ENCODE measurements around the gene LIN7A. TPM values are rescaled to one million over a fixed set of nuclear protein-coding genes. Genes with fewer than 3 reads are reported as not detected.

LIN7A gene
- polyA plus RNA-seq, 4 donors: 0.27 to 9.0 (median 0.62) TPM

- Histone ChIP-seq H3K27me3 (ENCODE audit: control insufficient read depth in 3 of 3, insufficient read depth in 3 of 3, low read length in 3 of 3) (no peaks in the 10 kb centered on the region), H3K4me3 (ENCODE audit: low read depth in 1 of 3, low read length in 3 of 3) (no peak overlapping the region), H3K36me3 (ENCODE audit: control insufficient read depth in 3 of 3, insufficient read depth in 2 of 3, low read depth in 1 of 3, low read length in 3 of 3) (no peaks in the 10 kb centered on the region), H3K4me1 (ENCODE audit: control insufficient read depth in 3 of 3, insufficient read depth in 2 of 3, low read depth in 1 of 3, low read length in 2 of 3) (peaks cover 0 to 12% (median 0%) of the 10 kb centered on the region in 3 donors), H3K27ac (ENCODE audit: low read depth in 1 of 3, low read length in 2 of 3) (peak overlapping the region in 1 of 3 donors; percentile 44), H3K9me3 (ENCODE audit: control insufficient read depth in 2 of 2, insufficient read depth in 1 of 2, low read depth in 1 of 2, low read length in 1 of 2) (no peaks in the 10 kb centered on the region)
- DNase-seq (no peak), FAIRE-seq (no peak)
- 67 to 72% (median 70%) methylated on average over 2 of the region's 2 CpGs for WGBS, 3 donors
These were observed 108.0 kb downstream of the LIN7A start for GRCh38 chr12:80829767-80830166.

DNA sequence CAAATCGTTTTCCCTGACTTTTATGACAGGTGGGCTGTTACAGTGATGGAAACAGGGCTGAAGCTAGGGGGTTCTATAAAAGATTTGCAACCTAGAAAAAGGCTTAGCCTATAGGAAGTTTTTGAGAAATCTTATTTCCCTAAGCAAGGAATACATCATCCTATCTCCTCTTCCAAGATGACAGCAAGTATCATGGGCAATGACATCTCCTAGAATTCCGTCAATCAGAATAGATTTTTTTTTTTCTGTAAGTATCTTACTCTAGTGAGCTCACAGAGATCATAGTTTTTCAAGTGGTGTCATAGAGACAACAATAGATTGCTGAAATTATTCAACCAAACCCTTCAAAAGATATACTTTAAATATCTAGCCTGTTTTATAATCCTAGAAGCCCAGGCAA, 112.2 kb downstream of the LIN7A start:
- peaks cover 0 to 10% of the 10 kb centered on the region in 2 donors for H3K9me3 ChIP-seq (ENCODE audit: control insufficient read depth in 2 of 2, insufficient read depth in 1 of 2, low read depth in 1 of 2, low read length in 1 of 2)
- peaks cover 0 to 10% (median 0%) of the 10 kb centered on the region in 3 donors for H3K36me3 ChIP-seq (ENCODE audit: control insufficient read depth in 3 of 3, insufficient read depth in 2 of 3, low read depth in 1 of 3, low read length in 3 of 3)
- H3K27ac ChIP-seq (ENCODE audit: low read depth in 1 of 3, low read length in 2 of 3): no peak overlapping the region
- no peaks in the 10 kb centered on the region for H3K27me3 ChIP-seq (ENCODE audit: control insufficient read depth in 3 of 3, insufficient read depth in 3 of 3, low read length in 3 of 3)
- no peak overlapping the region for H3K4me3 ChIP-seq (ENCODE audit: low read depth in 1 of 3, low read length in 3 of 3)
- WGBS, 3 donors: 53 to 76% (median 58%) methylated on average over 2 of the region's 2 CpGs
- H3K4me1 ChIP-seq (ENCODE audit: control insufficient read depth in 3 of 3, insufficient read depth in 2 of 3, low read depth in 1 of 3, low read length in 2 of 3): peaks cover 0 to 6% (median 0%) of the 10 kb centered on the region in 3 donors
- DNase-seq: no peak
- no peak for FAIRE-seq

DNA sequence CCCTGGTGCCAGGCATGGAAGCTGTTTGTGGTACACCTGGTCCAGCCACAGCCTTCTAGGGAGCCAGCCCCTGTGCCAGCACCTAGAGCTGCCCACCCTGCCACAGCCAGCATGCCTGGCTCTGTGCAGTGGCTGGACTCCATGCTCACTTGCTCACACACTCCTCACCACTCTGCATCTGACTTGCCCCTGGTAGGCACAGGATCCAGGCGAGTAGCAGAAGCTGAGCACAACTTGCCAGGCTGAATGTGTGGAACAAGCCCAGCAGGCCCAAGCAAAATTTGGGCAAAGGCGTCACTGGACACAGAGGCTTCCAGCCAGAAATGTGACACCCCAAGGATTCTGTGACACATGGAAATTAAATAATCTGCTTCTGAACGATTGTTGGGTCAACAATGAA, 114.3 kb downstream of the LIN7A start:
- Histone ChIP-seq H3K27me3 (ENCODE audit: control insufficient read depth in 3 of 3, insufficient read depth in 3 of 3, low read length in 3 of 3) (no peaks in the 10 kb centered on the region), H3K9me3 (ENCODE audit: control insufficient read depth in 2 of 2, insufficient read depth in 1 of 2, low read depth in 1 of 2, low read length in 1 of 2) (peaks cover 0 to 10% of the 10 kb centered on the region in 2 donors)
- DNase-seq: no peak

DNA sequence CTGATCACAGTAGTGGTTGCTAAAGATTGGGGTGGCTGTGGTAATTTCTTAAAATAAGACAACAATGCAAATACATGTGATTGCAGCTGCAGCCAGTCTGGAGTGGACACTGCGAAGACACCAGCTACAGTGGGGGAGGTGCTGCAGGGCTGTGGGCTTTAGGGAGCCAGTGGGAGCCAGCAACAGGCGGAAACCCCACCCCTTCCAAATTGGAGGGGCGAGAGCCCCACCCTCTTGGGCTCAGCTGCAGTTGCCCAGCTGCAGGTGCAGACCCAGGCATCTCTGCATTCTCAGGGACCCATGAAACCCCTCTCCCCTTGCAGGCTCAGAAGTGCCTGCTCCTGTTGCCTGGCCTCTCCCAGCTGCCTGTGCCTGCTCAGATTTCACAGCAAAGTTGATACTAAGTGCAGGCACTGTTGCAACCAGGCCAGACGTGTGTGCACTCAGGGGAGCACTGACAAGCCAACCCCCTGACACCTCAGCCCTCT, 116.2 kb downstream of the LIN7A start:
- no peaks in the 10 kb centered on the region for H3K27me3 ChIP-seq (ENCODE audit: control insufficient read depth in 3 of 3, insufficient read depth in 3 of 3, low read length in 3 of 3)
- FAIRE-seq (no peak), DNase-seq (peak in 1 of 2 donors; percentile 6)
- no peaks in the 10 kb centered on the region for H3K4me1 ChIP-seq (ENCODE audit: control insufficient read depth in 3 of 3, insufficient read depth in 2 of 3, low read depth in 1 of 3, low read length in 2 of 3)
- 54 to 71% (median 70%) methylated on average over 3 to 4 of the region's 4 CpGs for WGBS, 3 donors
- H3K4me3 ChIP-seq (ENCODE audit: low read depth in 1 of 3, low read length in 3 of 3): no peak overlapping the region
- peaks cover 0 to 10% (median 0%) of the 10 kb centered on the region in 3 donors for H3K36me3 ChIP-seq (ENCODE audit: control insufficient read depth in 3 of 3, insufficient read depth in 2 of 3, low read depth in 1 of 3, low read length in 3 of 3)
- no peak overlapping the region for H3K27ac ChIP-seq (ENCODE audit: low read depth in 1 of 3, low read length in 2 of 3)
- H3K9me3 ChIP-seq (ENCODE audit: control insufficient read depth in 2 of 2, insufficient read depth in 1 of 2, low read depth in 1 of 2, low read length in 1 of 2): peaks cover 0 to 10% of the 10 kb centered on the region in 2 donors

More for the DNA sequence above, 114.3 kb downstream of the LIN7A start:
- peaks cover 0 to 10% (median 0%) of the 10 kb centered on the region in 3 donors for H3K36me3 ChIP-seq (ENCODE audit: control insufficient read depth in 3 of 3, insufficient read depth in 2 of 3, low read depth in 1 of 3, low read length in 3 of 3)
- H3K27ac ChIP-seq (ENCODE audit: low read depth in 1 of 3, low read length in 2 of 3): no peak overlapping the region
- no peak overlapping the region for H3K4me3 ChIP-seq (ENCODE audit: low read depth in 1 of 3, low read length in 3 of 3)
- 69 to 77% (median 72%) methylated on average over 3 of the region's 3 CpGs for WGBS, 3 donors
- FAIRE-seq: no peak
- H3K4me1 ChIP-seq (ENCODE audit: control insufficient read depth in 3 of 3, insufficient read depth in 2 of 3, low read depth in 1 of 3, low read length in 2 of 3): no peaks in the 10 kb centered on the region

DNA sequence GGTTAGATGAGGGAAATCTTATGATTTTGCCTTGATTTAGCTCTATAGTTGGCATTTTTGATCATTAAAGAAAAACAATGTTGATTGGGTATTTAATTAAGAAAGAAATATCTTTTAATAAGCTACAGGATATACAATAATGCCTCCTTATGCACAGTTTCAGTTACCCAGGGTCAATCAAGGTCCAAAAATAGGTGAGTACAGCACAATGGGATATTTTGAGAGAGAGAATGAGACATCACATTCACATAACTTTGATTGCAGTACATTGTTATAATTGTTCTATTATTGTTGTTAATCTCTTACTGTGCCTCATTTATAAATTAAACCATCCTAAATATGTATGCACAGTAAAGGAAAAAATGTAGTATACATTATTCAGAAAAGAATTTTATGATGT, 118.9 kb downstream of the LIN7A start:
- no peaks in the 10 kb centered on the region for H3K4me1 ChIP-seq (ENCODE audit: control insufficient read depth in 3 of 3, insufficient read depth in 2 of 3, low read depth in 1 of 3, low read length in 2 of 3)
- no peak for DNase-seq
- H3K4me3 ChIP-seq (ENCODE audit: low read depth in 1 of 3, low read length in 3 of 3): no peak overlapping the region
- H3K27me3 ChIP-seq (ENCODE audit: control insufficient read depth in 3 of 3, insufficient read depth in 3 of 3, low read length in 3 of 3): no peaks in the 10 kb centered on the region
- peaks cover 0 to 10% of the 10 kb centered on the region in 2 donors for H3K9me3 ChIP-seq (ENCODE audit: control insufficient read depth in 2 of 2, insufficient read depth in 1 of 2, low read depth in 1 of 2, low read length in 1 of 2)
- H3K36me3 ChIP-seq (ENCODE audit: control insufficient read depth in 3 of 3, insufficient read depth in 2 of 3, low read depth in 1 of 3, low read length in 3 of 3): peaks cover 0 to 10% (median 0%) of the 10 kb centered on the region in 3 donors
- no peak for FAIRE-seq
- H3K27ac ChIP-seq (ENCODE audit: low read depth in 1 of 3, low read length in 2 of 3): no peak overlapping the region

- Histone ChIP-seq H3K27me3 (ENCODE audit: control insufficient read depth in 3 of 3, insufficient read depth in 3 of 3, low read length in 3 of 3) (no peaks in the 10 kb centered on the region), H3K36me3 (ENCODE audit: control insufficient read depth in 3 of 3, insufficient read depth in 2 of 3, low read depth in 1 of 3, low read length in 3 of 3) (peaks cover 0 to 3% (median 0%) of the 10 kb centered on the region in 3 donors), H3K27ac (ENCODE audit: low read depth in 1 of 3, low read length in 2 of 3) (no peak overlapping the region), H3K4me1 (ENCODE audit: control insufficient read depth in 3 of 3, insufficient read depth in 2 of 3, low read depth in 1 of 3, low read length in 2 of 3) (no peaks in the 10 kb centered on the region), H3K4me3 (ENCODE audit: low read depth in 1 of 3, low read length in 3 of 3) (no peak overlapping the region), H3K9me3 (ENCODE audit: control insufficient read depth in 2 of 2, insufficient read depth in 1 of 2, low read depth in 1 of 2, low read length in 1 of 2) (no peaks in the 10 kb centered on the region)
- FAIRE-seq (no peak), DNase-seq (no peak)
These were observed 122.4 kb downstream of the LIN7A start for GRCh38 chr12:80815351-80815750.

DNA sequence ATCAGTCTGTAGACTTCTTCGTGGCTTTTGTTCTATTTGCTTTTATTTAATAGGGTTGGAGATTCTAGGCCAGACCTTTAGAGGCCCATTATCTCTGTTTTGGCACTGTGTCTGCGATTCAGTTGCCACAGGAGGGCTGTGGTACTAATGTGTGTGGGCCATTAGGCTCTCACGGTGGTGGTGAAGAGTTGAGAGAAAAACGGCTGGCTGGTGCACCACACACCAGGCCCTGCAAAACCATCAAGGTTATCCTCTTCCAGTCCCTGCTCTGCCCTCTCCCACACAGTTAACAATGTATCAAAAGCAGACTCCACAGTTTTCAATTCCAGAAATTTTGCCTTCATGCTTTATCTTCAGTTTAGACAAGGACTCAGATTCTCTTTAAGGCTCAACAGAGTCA, 123.3 kb downstream of the LIN7A start:
- Histone ChIP-seq H3K4me1 (ENCODE audit: control insufficient read depth in 3 of 3, insufficient read depth in 2 of 3, low read depth in 1 of 3, low read length in 2 of 3) (no peaks in the 10 kb centered on the region), H3K9me3 (ENCODE audit: control insufficient read depth in 2 of 2, insufficient read depth in 1 of 2, low read depth in 1 of 2, low read length in 1 of 2) (no peaks in the 10 kb centered on the region), H3K4me3 (ENCODE audit: low read depth in 1 of 3, low read length in 3 of 3) (no peak overlapping the region), H3K36me3 (ENCODE audit: control insufficient read depth in 3 of 3, insufficient read depth in 2 of 3, low read depth in 1 of 3, low read length in 3 of 3) (peaks cover 0 to 3% (median 0%) of the 10 kb centered on the region in 3 donors), H3K27me3 (ENCODE audit: control insufficient read depth in 3 of 3, insufficient read depth in 3 of 3, low read length in 3 of 3) (no peaks in the 10 kb centered on the region), H3K27ac (ENCODE audit: low read depth in 1 of 3, low read length in 2 of 3) (no peak overlapping the region)
- 70 to 78% (median 78%) methylated on average over 4 of the region's 4 CpGs for WGBS, 3 donors
- DNase-seq (no peak), FAIRE-seq (no peak)

DNA sequence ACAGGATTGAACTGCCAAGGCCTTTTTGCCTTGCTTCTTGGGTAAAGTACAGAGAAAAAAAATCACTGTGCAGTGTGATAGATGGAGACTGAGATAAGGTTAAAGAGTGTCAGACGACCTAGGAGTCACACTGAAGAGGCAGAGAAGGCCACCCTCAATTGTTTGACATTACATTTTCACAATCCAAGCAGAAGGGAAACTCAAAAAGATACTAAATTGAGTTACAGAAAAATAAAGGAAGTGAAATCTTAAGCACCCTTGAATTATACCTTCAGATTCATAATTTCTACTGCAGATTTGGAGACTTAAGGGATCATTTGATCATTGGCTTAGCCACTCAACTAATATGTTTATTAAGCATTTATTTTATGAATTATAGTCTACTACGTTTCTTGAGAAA, 123.9 kb downstream of the LIN7A start:
- Histone ChIP-seq H3K4me1 (ENCODE audit: control insufficient read depth in 3 of 3, insufficient read depth in 2 of 3, low read depth in 1 of 3, low read length in 2 of 3) (no peaks in the 10 kb centered on the region), H3K27me3 (ENCODE audit: control insufficient read depth in 3 of 3, insufficient read depth in 3 of 3, low read length in 3 of 3) (no peaks in the 10 kb centered on the region), H3K36me3 (ENCODE audit: control insufficient read depth in 3 of 3, insufficient read depth in 2 of 3, low read depth in 1 of 3, low read length in 3 of 3) (peaks cover 0 to 3% (median 0%) of the 10 kb centered on the region in 3 donors), H3K27ac (ENCODE audit: low read depth in 1 of 3, low read length in 2 of 3) (no peak overlapping the region), H3K4me3 (ENCODE audit: low read depth in 1 of 3, low read length in 3 of 3) (no peak overlapping the region), H3K9me3 (ENCODE audit: control insufficient read depth in 2 of 2, insufficient read depth in 1 of 2, low read depth in 1 of 2, low read length in 1 of 2) (no peaks in the 10 kb centered on the region)
- FAIRE-seq: no peak
- DNase-seq: no peak
- 43 to 63% (median 44%) methylated on average over 2 of the region's 2 CpGs for WGBS, 3 donors

Data from small intestine (tissue), 7 donors.